ENCODE results near the gene OLFM2.

DNA sequence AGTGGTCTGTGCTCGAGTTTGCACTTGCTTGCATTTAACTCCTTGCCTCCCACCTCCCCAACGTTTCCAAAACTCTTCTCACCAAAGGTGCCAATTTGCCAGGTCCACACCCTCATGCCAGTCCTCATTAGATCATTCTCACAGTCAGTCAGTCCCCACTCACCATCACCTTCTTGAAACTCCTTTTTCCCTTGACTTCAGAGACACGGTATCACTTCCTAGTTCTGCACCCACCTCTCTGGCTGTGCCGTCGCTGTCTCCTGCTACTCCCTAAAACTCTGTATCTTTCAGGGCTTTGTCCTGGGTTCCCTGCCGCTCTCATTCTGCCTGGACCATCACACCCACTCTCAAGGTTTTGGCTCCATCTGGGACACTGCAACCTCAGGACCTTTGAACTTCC lies 19.6 kb downstream of the OLFM2 start:
- TF ChIP-seq, protein P1, sequence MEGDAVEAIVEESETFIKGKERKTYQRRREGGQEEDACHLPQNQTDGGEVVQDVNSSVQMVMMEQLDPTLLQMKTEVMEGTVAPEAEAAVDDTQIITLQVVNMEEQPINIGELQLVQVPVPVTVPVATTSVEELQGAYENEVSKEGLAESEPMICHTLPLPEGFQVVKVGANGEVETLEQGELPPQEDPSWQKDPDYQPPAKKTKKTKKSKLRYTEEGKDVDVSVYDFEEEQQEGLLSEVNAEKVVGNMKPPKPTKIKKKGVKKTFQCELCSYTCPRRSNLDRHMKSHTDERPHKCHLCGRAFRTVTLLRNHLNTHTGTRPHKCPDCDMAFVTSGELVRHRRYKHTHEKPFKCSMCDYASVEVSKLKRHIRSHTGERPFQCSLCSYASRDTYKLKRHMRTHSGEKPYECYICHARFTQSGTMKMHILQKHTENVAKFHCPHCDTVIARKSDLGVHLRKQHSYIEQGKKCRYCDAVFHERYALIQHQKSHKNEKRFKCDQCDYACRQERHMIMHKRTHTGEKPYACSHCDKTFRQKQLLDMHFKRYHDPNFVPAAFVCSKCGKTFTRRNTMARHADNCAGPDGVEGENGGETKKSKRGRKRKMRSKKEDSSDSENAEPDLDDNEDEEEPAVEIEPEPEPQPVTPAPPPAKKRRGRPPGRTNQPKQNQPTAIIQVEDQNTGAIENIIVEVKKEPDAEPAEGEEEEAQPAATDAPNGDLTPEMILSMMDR (IDR thresholded peaks at IDR 0.05): no peak
- TF ChIP-seq POLR2A (IDR thresholded peaks at IDR 0.05): no peak
